ENCODE results near the gene CREB3L2. TPM values are rescaled to one million over a fixed set of nuclear protein-coding genes. Genes with fewer than 3 reads are reported as not detected.
A peak's percentile ranks its signal among the peaks of the same experiment; 100 is the strongest.

CREB3L2 gene
- total and polyA plus RNA-seq, 2 of the 13 experiments (the other 11 are each of a cell fraction or from before 2014, with no cell fraction given), result 22.1 to 41.1 TPM

GRCh38 chr7:137996871-137997270 lies 5.0 kb downstream of the CREB3L2 start (continued):
- TF ChIP-seq ZFX (CRISPR knock-in tag; IDR thresholded peaks at IDR 0.05; ENCODE audit: low read depth) (no peak), YY1 (IDR thresholded peaks at IDR 0.05; ENCODE audit: insufficient read depth, insufficient replicate concordance, low read depth, low read length) (no peak)
- TF ChIP-seq, protein P1, sequence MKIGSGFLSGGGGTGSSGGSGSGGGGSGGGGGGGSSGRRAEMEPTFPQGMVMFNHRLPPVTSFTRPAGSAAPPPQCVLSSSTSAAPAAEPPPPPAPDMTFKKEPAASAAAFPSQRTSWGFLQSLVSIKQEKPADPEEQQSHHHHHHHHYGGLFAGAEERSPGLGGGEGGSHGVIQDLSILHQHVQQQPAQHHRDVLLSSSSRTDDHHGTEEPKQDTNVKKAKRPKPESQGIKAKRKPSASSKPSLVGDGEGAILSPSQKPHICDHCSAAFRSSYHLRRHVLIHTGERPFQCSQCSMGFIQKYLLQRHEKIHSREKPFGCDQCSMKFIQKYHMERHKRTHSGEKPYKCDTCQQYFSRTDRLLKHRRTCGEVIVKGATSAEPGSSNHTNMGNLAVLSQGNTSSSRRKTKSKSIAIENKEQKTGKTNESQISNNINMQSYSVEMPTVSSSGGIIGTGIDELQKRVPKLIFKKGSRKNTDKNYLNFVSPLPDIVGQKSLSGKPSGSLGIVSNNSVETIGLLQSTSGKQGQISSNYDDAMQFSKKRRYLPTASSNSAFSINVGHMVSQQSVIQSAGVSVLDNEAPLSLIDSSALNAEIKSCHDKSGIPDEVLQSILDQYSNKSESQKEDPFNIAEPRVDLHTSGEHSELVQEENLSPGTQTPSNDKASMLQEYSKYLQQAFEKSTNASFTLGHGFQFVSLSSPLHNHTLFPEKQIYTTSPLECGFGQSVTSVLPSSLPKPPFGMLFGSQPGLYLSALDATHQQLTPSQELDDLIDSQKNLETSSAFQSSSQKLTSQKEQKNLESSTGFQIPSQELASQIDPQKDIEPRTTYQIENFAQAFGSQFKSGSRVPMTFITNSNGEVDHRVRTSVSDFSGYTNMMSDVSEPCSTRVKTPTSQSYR (CRISPR knock-in tag; IDR thresholded peaks at IDR 0.05; ENCODE audit: borderline replicate concordance), result no peak

DNA sequence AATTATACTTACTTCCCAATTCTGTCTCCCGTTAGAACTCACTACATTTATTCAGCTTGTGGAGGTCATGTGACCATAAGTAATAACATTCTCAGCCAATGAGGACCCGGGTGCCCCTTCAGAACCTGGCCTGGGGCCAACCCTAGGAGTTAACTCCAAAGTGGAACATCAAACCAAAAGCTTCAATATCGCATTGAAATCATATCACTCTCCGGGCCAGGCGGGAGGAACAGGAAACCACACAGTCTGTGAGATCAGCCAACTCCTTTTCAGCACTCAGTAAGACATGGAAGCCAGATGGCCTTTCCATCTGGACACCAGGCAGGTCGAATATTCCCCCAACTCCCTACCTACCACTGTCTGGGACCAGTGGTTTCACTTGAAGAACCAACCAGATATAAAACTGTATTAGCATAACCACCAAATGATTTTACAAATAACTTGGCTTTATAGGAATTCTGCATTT lies 5.5 kb downstream of the CREB3L2 start:
- Histone ChIP-seq H3K27ac (ENCODE audit: extremely low read length, insufficient read depth, low read length) (peak overlapping the region; percentile 17), H3K4me2 (ENCODE audit: low read depth, low read length) (peak overlapping the region; percentile 50), H3K9me3 (ENCODE audit: low read length) (no peaks in the 10 kb centered on the region), H3K9ac (ENCODE audit: insufficient read depth, low read depth, low read length) (no peak overlapping the region), H3K27me3 (ENCODE audit: control insufficient read depth in 1 of 2, insufficient read depth in 2 of 2, low read length in 2 of 2) (no peaks in the 10 kb centered on the region; a peak in 1 of 5 replicates), H2AFZ (ENCODE audit: low read length) (no peak overlapping the region), H3K4me3 (replicated peaks in 1 of 3; ENCODE audit: insufficient read depth in 1 of 3, low read depth in 2 of 3, low read length in 3 of 3) (no peak overlapping the region), H3K79me2 (ENCODE audit: insufficient read depth, low read length) (peaks cover 96% of the 10 kb centered on the region), H4K20me1 (ENCODE audit: insufficient read depth, low read length) (peaks cover 11% of the 10 kb centered on the region), H3K36me3 (replicated peaks in 1 of 2; ENCODE audit: control insufficient read depth in 1 of 2, insufficient read depth in 2 of 2, low read length in 2 of 2) (peaks cover 3% of the 10 kb centered on the region in 2 experiments; a peak in 3 of 5 replicates), H3K4me1 (ENCODE audit: insufficient read depth, low read length) (peaks cover 81% of the 10 kb centered on the region)
- ChIA-PET POLR2A (no interaction called here), CTCF (ENCODE audit: low intra/inter-chr PET ratio, low total read pairs) (no interaction called here)
- in situ Hi-C loops (cut with HindIII; ENCODE audit: extremely low pct_ligation_motif_present, low pct_unique_long_range_greater_than_20kb), result no loop called here
- no peak for DNase-seq (ENCODE audit: low spot score)
- intact Hi-C loops (cut with micrococcal nuclease; ENCODE audit: unreplicated experiment), result no loop called here
- 0 out of 2 replicates have a peak, but pooled peaks have one; percentile 18 for TF ChIP-seq RBFOX2 (IDR thresholded peaks at IDR 0.05; ENCODE audit: low read depth, low read length)
- TF ChIP-seq, protein P2, sequence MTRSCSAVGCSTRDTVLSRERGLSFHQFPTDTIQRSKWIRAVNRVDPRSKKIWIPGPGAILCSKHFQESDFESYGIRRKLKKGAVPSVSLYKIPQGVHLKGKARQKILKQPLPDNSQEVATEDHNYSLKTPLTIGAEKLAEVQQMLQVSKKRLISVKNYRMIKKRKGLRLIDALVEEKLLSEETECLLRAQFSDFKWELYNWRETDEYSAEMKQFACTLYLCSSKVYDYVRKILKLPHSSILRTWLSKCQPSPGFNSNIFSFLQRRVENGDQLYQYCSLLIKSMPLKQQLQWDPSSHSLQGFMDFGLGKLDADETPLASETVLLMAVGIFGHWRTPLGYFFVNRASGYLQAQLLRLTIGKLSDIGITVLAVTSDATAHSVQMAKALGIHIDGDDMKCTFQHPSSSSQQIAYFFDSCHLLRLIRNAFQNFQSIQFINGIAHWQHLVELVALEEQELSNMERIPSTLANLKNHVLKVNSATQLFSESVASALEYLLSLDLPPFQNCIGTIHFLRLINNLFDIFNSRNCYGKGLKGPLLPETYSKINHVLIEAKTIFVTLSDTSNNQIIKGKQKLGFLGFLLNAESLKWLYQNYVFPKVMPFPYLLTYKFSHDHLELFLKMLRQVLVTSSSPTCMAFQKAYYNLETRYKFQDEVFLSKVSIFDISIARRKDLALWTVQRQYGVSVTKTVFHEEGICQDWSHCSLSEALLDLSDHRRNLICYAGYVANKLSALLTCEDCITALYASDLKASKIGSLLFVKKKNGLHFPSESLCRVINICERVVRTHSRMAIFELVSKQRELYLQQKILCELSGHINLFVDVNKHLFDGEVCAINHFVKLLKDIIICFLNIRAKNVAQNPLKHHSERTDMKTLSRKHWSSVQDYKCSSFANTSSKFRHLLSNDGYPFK (CRISPR knock-in tag; IDR thresholded peaks at IDR 0.05; ENCODE audit: borderline replicate concordance), result no peak
- TF ChIP-seq USF2 (IDR thresholded peaks at IDR 0.05; ENCODE audit: low read depth, low read length), result no peak
- TF ChIP-seq USF2 (CRISPR knock-in tag; IDR thresholded peaks at IDR 0.05; ENCODE audit: borderline replicate concordance), result peak; percentile 41; the same call in 1 of the 2 replicates
- no TSS peak for BruUV-seq (replicated peaks)
- no peak for FAIRE-seq
- no peak for ATAC-seq
- WGBS (ENCODE audit: low lambda C conversion rate), result 88% methylated on average over 6 of the region's 6 CpGs
